DLD1 (cell line): ENCODE results near the gene MEGF8.

Experiments
- in situ Hi-C: cut with HindIII; loops from 2 replicates; pipeline ENCODE4 v1.10.0; 2017; ENCODE audit warnings: low sequenced_read_pairs

MEGF8 gene

DNA sequence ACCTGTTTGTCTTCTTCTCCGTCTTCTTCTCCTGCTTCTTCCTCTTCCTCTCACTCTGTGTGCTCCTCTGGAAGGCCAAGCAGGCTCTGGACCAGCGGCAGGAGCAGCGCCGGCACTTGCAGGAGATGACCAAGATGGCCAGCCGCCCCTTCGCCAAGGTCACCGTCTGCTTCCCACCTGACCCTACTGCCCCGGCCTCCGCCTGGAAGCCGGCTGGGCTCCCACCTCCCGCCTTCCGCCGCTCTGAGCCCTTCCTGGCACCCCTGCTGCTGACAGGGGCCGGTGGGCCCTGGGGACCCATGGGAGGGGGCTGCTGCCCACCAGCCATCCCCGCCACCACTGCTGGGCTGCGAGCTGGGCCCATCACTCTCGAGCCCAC lies 50.7 kb downstream of the MEGF8 start:
- in situ Hi-C loops: no loop called here

GRCh38 chr19:42378225-42379215 lies 53.1 kb downstream of the MEGF8 start:
- in situ Hi-C loops: no loop called here

DNA sequence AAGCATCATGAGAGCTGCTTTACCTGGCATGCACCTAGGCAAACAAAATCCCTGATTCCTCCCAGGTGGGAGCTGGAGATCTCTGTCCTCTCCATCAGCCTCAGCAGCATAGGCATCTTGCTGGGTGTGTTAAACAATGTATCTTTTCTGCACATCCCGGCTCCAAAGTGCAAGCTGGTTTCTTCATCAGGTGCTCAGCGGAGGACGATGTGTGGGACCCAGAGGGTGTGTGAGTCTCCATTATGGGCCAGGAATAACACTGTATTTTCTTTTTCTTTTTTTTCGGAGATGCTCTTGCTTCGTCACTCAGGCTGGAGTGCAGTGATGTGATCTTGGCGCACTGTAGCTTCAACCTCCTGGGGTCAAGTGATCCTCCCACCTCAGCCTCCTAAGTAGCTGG lies 54.7 kb downstream of the MEGF8 start:
- in situ Hi-C loops: no loop called here

GRCh38 chr19:42386974-42387707 lies 61.7 kb downstream of the MEGF8 start:
- in situ Hi-C loops: no loop called here

DNA sequence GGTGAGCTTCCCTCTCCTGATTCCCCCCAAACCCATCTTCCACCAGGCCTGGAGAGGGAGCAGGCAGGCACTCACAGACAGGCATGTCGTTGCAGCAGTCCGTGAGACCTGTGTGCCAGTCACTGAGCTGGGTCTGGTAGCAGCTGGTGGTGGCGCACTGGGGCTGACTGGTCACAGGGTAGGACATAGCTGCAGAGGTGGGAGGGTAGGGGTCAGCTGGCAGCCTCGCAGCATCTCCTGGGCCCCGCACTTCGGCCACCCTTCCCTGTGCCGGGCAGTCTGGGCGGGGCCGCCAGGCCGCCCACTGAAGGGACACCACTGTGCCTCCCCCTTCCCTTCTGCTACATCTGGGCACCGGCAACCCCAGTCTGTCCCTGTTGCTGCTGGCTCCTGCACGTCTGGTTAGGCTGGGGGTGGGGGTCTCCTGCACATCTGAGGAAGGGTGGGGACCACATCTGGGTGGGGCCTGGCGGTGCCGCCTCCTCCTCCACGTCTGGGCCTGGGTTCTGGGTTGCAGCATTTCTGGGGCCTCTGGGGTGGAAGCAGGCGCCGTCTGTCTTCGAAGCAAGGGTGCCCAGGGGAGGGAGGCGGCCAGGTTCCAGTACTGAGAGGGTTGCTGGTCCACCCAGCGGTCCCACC lies 63.5 kb downstream of the MEGF8 start:
- in situ Hi-C loops: no loop called here

GRCh38 chr19:42389899-42390298 lies 64.5 kb downstream of the MEGF8 start, which contains the start of gene CNFN:
Gene CNFN (minus strand): TSS chr19:42390297. CDS start chr19:42389037, 1,260 bp downstream.
- in situ Hi-C loops: no loop called here

DNA sequence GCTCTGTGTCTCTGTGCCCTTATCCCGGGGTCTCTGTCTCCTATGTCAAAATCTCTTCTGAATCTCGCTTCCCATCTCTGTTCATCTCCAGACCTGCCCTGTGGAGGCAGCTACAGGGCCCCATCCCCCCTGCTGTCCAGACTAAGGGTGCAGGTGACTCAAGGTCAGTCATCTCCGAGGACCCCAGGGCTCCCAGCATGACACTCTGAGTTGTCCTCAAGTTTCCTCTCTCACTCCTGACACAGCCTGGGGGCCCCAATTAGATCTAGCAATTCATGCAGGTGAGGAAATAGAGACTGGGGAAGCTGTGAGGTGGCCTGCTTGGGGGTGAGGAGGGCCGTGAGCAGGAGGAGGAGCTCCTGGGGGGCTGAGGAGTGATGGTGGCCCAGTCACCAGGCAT lies 66.7 kb downstream of the MEGF8 start:
- in situ Hi-C loops: no loop called here

DNA sequence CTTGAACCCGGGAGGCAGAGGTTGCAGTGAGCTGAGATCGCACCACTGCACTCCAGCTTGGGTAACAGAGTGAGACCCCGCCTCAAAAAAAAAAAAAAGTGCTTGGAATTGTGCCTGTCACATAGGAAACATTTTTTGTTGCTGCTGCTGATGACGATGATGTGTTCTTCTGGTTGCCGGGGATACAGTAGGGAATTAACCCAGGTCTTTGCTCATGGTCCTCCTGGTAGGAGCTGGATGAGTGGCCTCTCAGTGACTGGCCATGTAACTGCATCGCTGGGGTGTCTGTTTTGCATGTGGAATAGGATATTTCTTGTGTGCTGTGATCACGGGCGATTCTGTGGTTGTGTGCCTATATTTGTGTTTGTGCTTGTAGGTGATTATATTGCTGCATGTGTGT lies 69.3 kb downstream of the MEGF8 start:
- in situ Hi-C loops: no loop called here

DNA sequence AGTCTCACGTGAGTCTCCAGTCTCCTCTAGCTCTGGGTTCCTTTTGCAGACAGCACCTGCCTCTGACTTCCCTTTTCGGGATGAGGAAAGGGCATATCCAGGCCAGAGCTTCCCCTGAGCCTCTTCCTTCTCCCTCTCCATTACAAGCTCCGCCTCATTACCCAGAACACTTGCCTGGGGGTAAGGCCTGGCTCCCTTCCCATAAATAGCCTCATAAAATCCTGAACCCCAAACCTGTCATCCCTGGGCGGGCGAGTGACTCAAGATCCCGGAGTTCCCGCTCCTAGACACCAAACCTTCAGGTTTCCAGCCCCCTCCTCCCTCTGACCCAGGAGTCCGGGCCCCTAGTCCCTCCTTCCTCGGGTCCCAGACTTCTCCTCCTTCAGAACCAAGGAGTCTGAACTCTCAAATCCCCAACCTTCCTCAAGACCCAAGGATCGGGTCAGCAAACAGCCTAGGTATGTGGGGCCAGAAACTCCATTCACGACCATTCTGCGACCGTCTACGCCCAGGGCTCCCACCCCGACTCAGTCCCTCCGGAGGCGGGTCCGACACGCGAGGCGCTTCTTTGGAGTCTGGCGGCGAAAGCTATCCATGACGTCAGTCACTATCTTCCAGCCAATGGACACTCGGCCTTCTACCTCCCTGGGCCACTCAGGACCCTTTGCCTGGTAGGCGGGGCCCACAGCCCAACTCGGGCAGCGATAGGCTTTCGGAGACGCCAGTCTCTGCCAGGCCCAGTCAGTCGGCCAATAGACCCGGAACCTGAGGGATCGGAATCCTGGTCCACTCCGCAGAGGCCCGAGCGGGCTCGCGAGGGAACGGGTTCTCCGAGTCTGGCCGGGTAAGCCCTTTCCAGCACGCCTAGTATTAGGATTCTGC lies 71.2 kb downstream of the MEGF8 start:
- in situ Hi-C loops: no loop called here

- in situ Hi-C loops: no loop called here
Observed at GRCh38 chr19:42397263-42398166, 72.1 kb downstream of the MEGF8 start.

DNA sequence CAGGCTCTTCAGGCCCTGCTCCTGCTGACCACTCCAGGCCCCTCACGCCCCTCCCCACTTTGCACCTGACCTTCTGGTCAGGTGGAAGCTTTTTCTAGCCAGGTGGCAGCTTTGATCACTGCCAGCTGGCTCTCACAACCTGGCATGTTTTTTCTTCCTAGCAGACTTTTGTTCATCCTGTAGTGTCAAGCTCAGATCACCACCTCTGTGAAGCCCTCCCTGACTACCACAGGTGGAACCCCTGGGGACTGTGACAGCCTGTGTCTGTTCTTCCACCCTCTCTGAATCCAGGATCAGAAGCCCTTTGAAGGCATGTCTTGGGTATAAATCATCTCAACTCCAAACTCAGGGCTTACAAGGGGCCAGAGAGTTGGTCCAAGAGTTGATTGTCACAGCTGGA lies 75.0 kb downstream of the MEGF8 start:
- in situ Hi-C loops: no loop called here

- in situ Hi-C loops: no loop called here
Observed at GRCh38 chr19:42401365-42402303, 76.2 kb downstream of the MEGF8 start.

DNA sequence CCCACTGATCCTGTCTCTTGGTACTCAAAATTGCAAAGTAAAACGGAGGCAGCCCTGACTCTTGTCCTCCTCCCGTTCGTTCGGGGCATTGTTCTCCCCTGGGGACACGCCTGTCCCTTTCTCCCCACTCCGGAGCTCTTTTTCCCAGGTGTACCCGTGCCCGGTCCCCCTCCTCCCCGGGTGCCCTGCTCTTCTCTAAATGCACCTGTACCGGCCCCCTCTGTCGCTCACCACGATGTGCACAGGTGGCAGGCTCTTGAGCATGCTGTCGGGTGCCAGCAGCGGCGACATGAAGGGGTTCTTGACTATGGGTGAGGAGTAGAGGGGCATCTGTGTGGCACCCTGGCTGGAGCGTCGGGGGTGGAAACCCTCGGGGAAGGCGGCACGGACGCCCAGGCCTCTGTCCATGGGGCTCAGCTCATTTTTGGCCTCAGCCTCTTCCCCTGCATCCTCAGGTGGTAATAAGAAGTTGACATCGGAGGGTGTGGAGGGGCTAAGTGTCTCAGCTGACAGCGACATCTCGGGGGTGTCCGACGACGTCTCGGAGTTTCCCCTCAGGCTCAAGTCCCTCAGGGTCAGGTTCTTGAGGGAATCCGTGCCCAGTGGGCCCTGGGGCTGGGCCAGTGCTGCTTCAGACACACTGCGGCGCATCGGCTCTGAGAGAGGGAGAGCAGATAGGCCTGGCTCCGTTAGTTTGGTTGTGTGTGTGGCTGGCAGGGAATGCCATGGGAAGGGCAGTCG lies 77.1 kb downstream of the MEGF8 start:
- in situ Hi-C loops: no loop called here

GRCh38 chr19:42403586-42403985 lies 78.2 kb downstream of the MEGF8 start:
- in situ Hi-C loops: no loop called here

DNA sequence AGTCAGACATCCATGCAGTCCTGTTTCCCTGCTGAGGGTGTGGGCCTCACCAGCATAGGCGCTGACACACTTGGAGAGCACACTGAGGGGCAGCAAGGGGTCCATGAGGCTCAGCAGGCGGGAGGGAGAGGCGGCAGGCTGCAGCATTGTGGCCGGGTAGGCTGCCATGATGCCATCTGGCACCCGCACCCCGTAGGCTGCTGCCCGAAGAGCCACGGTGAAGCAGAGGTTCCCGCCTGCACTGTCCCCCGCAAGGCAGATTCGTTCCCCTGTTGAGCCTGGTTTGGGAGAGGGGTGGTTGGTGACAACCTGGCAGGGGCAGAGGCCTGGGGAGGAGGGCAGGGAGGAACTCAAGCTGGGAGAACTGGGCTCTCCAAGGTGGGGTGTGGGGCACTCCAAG lies 80.7 kb downstream of the MEGF8 start:
- in situ Hi-C loops: no loop called here

DNA sequence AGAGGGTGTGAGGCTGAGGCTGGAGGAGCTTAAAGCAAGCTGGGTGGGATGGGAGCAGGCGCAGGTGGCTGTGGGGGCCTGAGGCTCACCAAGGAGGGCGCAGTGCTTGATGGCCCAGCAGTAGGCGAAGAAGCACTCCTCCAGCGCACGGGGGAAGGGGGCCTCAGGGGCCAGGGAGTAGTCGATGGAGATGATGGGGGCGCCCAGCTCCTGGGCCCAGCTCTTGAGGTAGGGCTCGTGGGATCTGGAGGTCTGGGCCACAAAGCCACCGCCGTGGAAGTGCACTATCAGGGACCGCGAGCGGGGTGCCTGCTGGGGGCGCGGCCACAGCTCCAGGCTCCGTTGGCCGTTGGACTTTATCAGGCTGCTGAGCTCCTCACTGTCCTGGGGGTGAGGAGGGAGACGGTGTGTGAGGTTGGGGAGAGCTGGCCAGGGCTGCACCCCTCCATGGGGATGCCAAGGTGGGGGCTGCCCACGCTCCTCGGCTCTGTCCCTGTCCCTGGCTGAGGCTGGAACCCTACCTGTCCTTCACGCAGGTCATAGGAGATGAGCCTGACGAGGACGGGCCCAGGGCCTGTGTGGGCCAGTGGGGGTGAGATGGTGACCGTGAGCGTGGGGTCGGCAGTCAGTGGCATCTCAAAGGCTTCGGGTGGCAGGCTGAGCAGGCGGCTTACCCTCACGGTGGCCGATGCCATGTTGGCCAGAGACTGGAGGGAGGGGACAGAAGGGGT lies 81.8 kb downstream of the MEGF8 start:
- in situ Hi-C loops: no loop called here

- in situ Hi-C loops: no loop called here
Observed at GRCh38 chr19:42407816-42408175, 82.4 kb downstream of the MEGF8 start.
